H54 (cell line): ENCODE data around the gene ZDHHC11B.
A peak's percentile ranks its signal among the peaks of the same experiment; 100 is the strongest.
"Not testable (repeated sequence)": the region's sequence is repeated elsewhere in the genome, so short reads cannot be mapped to it uniquely, and the experiment has no call there.

Source experiments
- DNase-seq: peaks from one replicate; pipeline ENCODE4 v3.0.0; 2011; ENCODE audit warnings: low spot score, mixed read lengths; ENCODE audit not compliant: insufficient read length
- FAIRE-seq: peaks from 3 replicates; lab custom pipeline; 2011; peaks lifted over from hg19 to GRCh38; lab: Jason Lieb, UNC
- POLR2A ChIP-seq: IDR thresholded peaks from 2 replicates; pipeline ENCODE4 v1.6.1; 2011; ENCODE audit warnings: low read depth, mild to moderate bottlenecking, low read length

The ZDHHC11B gene

GRCh38 chr5:787857-788233 lies 3.3 kb upstream of the ZDHHC11B start:
- DNase-seq, FAIRE-seq: not testable (repeated sequence)

GRCh38 chr5:787224-787856 lies 2.8 kb upstream of the ZDHHC11B start:
- not testable (repeated sequence) for FAIRE-seq

GRCh38 chr5:785181-785705 lies 714 bp upstream of the ZDHHC11B start:
- not testable (repeated sequence) for DNase-seq, FAIRE-seq

More at GRCh38 chr5:787224-787856, 2.8 kb upstream of the ZDHHC11B start:
- not testable (repeated sequence) for DNase-seq

- not testable (repeated sequence) for DNase-seq, FAIRE-seq
Observed at GRCh38 chr5:783881-784427, 575 bp downstream of the ZDHHC11B start.

- DNase-seq, FAIRE-seq: not testable (repeated sequence)
Observed at GRCh38 chr5:783049-783802, 1.3 kb downstream of the ZDHHC11B start.

GRCh38 chr5:782356-782755 lies 2.2 kb downstream of the ZDHHC11B start:
- not testable (repeated sequence) for FAIRE-seq, DNase-seq

- not testable (repeated sequence) for DNase-seq, FAIRE-seq
Observed at GRCh38 chr5:780571-780970, 4.0 kb downstream of the ZDHHC11B start.

- FAIRE-seq, DNase-seq: not testable (repeated sequence)
Observed at GRCh38 chr5:778967-779366, 5.6 kb downstream of the ZDHHC11B start.

GRCh38 chr5:778421-778820 lies 6.1 kb downstream of the ZDHHC11B start:
- not testable (repeated sequence) for FAIRE-seq, DNase-seq

GRCh38 chr5:777756-778161 lies 6.8 kb downstream of the ZDHHC11B start:
- DNase-seq (no peak), FAIRE-seq (no peak)
- TF ChIP-seq POLR2A, result no peak

- no peak for TF ChIP-seq POLR2A
- no peak for FAIRE-seq
- no peak for DNase-seq
Observed at GRCh38 chr5:776862-777711, 7.4 kb downstream of the ZDHHC11B start.

- DNase-seq, result peak; percentile 1
- no peak for FAIRE-seq
- TF ChIP-seq POLR2A, result no peak
Observed at GRCh38 chr5:775961-776861, 8.3 kb downstream of the ZDHHC11B start.

- DNase-seq, result not testable (repeated sequence)
Observed at GRCh38 chr5:775595-775960, 9.0 kb downstream of the ZDHHC11B start.

GRCh38 chr5:774854-775505 lies 9.5 kb downstream of the ZDHHC11B start:
- FAIRE-seq, result not testable (repeated sequence)
- DNase-seq, result peak; percentile 5

More at GRCh38 chr5:775595-775960, 9.0 kb downstream of the ZDHHC11B start:
- FAIRE-seq, result not testable (repeated sequence)

GRCh38 chr5:774304-774703 lies 10.2 kb downstream of the ZDHHC11B start:
- not testable (repeated sequence) for FAIRE-seq
- DNase-seq, result peak; percentile 4
